ENCODE data around the gene DEFB110.

Gene DEFB110

DNA sequence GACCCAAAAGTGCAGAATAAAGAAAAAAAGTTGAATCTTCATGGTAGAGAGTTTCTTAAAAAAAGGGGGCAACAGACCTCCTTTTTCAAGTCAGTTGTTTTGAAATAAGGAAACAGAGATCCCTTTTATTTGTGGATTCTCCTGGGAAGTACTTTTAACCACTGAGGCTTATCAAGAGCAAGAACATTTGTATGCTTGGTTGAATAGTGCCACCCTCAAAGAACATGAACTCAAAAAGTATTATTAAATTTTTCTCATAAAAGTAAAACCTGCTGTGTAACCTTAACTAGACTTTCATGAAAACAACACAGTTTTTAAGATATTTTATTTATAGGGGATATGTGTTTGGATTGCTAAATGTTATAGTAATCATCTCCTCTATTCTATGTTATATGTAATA lies at the start of gene DEFB110:
DEFB110 (minus strand) TSS at position 101 of the 400 bp plus-strand sequence; CDS start at position 42, 59 bp downstream.
- DNase-seq (ENCODE audit: low spot score): no peak
- TF ChIP-seq, protein P1, sequence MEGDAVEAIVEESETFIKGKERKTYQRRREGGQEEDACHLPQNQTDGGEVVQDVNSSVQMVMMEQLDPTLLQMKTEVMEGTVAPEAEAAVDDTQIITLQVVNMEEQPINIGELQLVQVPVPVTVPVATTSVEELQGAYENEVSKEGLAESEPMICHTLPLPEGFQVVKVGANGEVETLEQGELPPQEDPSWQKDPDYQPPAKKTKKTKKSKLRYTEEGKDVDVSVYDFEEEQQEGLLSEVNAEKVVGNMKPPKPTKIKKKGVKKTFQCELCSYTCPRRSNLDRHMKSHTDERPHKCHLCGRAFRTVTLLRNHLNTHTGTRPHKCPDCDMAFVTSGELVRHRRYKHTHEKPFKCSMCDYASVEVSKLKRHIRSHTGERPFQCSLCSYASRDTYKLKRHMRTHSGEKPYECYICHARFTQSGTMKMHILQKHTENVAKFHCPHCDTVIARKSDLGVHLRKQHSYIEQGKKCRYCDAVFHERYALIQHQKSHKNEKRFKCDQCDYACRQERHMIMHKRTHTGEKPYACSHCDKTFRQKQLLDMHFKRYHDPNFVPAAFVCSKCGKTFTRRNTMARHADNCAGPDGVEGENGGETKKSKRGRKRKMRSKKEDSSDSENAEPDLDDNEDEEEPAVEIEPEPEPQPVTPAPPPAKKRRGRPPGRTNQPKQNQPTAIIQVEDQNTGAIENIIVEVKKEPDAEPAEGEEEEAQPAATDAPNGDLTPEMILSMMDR (IDR thresholded peaks at IDR 0.05; ENCODE audit: borderline replicate concordance, control extremely low read depth, extremely low read depth, insufficient read depth, missing control alignments): no peak
- in situ Hi-C loops (cut with MboI; ENCODE audit: low sequenced_read_pairs, unreplicated experiment): no loop called here

GRCh38 chr6:50070101-50070500 lies 48.3 kb upstream of the DEFB110 start:
- in situ Hi-C loops (cut with MboI; ENCODE audit: low sequenced_read_pairs, unreplicated experiment): no loop called here
- no peak for DNase-seq (ENCODE audit: low spot score)
- TF ChIP-seq, protein P1 (IDR thresholded peaks at IDR 0.05; ENCODE audit: borderline replicate concordance, control extremely low read depth, extremely low read depth, insufficient read depth, missing control alignments): no peak

DNA sequence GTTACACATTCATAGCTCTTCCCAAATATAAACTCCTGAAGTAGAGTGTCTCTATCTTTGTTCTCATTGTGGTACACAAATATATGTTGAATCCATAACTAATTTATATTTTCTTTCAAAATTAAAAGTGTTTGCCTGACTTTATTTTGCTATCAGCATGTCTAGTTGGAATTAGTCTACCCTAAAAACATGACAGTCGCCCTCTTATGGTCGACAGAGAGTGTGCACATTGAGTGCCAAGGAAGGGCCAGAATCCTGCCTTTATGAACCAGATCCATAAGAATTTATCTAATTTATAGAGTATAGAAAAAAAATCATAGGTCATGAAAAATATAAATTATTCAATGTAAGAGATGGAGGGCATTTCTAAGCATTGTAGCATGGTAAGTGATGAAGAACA lies 40.3 kb upstream of the DEFB110 start:
- in situ Hi-C loops (cut with MboI; ENCODE audit: low sequenced_read_pairs, unreplicated experiment): no loop called here
- TF ChIP-seq, protein P1 (IDR thresholded peaks at IDR 0.05; ENCODE audit: borderline replicate concordance, control extremely low read depth, extremely low read depth, insufficient read depth, missing control alignments): peak; percentile 16
- DNase-seq (ENCODE audit: low spot score): no peak

DNA sequence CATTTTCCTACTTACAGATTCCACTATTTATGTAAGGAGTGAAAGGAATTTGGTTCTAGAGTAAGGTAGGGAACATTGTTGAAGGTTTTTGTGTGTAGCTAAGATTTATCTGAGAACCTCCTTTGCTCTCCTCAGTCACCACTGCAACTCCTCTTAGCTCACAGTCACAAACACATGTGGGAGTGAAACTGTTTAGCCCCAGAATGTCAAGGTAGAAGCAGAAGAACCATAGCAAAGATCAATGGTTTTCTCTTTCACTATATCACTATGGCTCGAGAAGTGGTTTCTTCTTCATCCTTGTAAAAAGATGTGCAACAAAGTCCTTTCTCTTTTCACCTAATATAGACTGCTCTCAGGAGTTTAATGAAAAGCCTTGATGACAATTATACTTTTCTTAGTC lies 34.4 kb upstream of the DEFB110 start:
- no peak for DNase-seq (ENCODE audit: low spot score)
- in situ Hi-C loops (cut with MboI; ENCODE audit: low sequenced_read_pairs, unreplicated experiment): no loop called here
- TF ChIP-seq, protein P1 (IDR thresholded peaks at IDR 0.05; ENCODE audit: borderline replicate concordance, control extremely low read depth, extremely low read depth, insufficient read depth, missing control alignments): no peak

DNA sequence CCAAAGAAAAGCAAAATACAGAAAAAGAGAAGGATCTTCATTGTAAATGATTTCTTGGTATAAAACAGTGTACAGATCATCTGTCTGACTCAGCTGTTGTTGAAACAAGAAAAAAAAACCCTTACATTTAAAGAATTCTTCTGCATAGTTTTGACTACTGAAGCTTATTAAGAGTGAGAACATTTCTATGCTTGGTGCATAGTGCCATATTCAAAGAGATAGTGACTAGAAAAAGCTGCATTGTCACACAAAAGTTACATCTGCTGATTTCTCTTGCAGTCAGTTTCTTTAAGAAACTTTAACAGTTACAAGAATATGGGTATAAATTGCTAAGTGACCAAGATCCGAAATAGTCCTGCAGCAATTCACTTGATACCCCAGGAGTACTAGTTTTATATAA lies 28.0 kb upstream of the DEFB110 start, which contains the start of gene DEFB112:
DEFB112 (minus strand) TSS at position 101 of the 400 bp plus-strand sequence; CDS start at position 41, 60 bp downstream.
- in situ Hi-C loops (cut with MboI; ENCODE audit: low sequenced_read_pairs, unreplicated experiment): no loop called here
- no peak for DNase-seq (ENCODE audit: low spot score)
- TF ChIP-seq, protein P1 (IDR thresholded peaks at IDR 0.05; ENCODE audit: borderline replicate concordance, control extremely low read depth, extremely low read depth, insufficient read depth, missing control alignments): no peak

- no peak for DNase-seq (ENCODE audit: low spot score)
- TF ChIP-seq, protein P1 (IDR thresholded peaks at IDR 0.05; ENCODE audit: borderline replicate concordance, control extremely low read depth, extremely low read depth, insufficient read depth, missing control alignments): no peak
- in situ Hi-C loops (cut with MboI; ENCODE audit: low sequenced_read_pairs, unreplicated experiment): no loop called here
Observed at GRCh38 chr6:50047026-50047425, 25.2 kb upstream of the DEFB110 start.
